Measurements from ENCODE around the gene SPOCK1. TPM values are rescaled to one million over a fixed set of nuclear protein-coding genes. Genes with fewer than 3 reads are reported as not detected.

The SPOCK1 gene
- total RNA-seq, 1 experiment from 2014 or later = 0.27 TPM

GRCh38 chr5:137352095-137352494 lies 147.0 kb downstream of the SPOCK1 start:
- H3K4me3 ChIP-seq (replicated peaks in 1 of 2; ENCODE audit: low read depth in 1 of 2, low read length in 2 of 2) = no peak overlapping the region
- no peaks in the 10 kb centered on the region for H4K20me1 ChIP-seq (ENCODE audit: insufficient read depth)
- RAD21 ChIA-PET (ENCODE audit: low non-redundant PET in 1 of 2, low total read pairs in 2 of 2, uncharacterized antibody in 2 of 2, unreplicated experiment in 2 of 2) = no interaction called here
- ATAC-seq (no peak), DNase-seq (ENCODE audit: low read depth, low spot score) (no peak)
- intact Hi-C loops (cut with micrococcal nuclease) = no loop called here
- H3K9me3 ChIP-seq (ENCODE audit: control insufficient read depth in 1 of 2, insufficient read depth in 1 of 2, low read depth in 1 of 2, low read length in 2 of 2) = no peaks in the 10 kb centered on the region
- H2AFZ ChIP-seq (ENCODE audit: low read depth, low read length, poor library complexity, severe bottlenecking) = no peak overlapping the region
- H3K27me3 ChIP-seq (ENCODE audit: insufficient read depth, low read length) = peaks cover 77% of the 10 kb centered on the region
- H3K4me2 ChIP-seq (ENCODE audit: low read length) = no peak overlapping the region
- H3K9ac ChIP-seq (ENCODE audit: low read length) = no peak overlapping the region
- TF ChIP-seq JUND (IDR thresholded peaks at IDR 0.05) (no peak), CBX3 (IDR thresholded peaks at IDR 0.05; ENCODE audit: low read depth) (no peak), REST (IDR thresholded peaks at IDR 0.05; ENCODE audit: low read depth) (no peak), ATF3 (IDR thresholded peaks at IDR 0.05) (no peak), YY1 (IDR thresholded peaks at IDR 0.05; ENCODE audit: extremely low read depth, insufficient replicate concordance, low read depth, low read length) (no peak), TCF7L2 (IDR thresholded peaks at IDR 0.05; ENCODE audit: borderline replicate concordance, extremely low read depth, insufficient read depth, insufficient read length) (no peak), POLR2A (IDR thresholded peaks at IDR 0.05; ENCODE audit: borderline replicate concordance, extremely low read depth, insufficient read depth, insufficient read length) (no peak)
- POLR2A ChIA-PET = no interaction called here
- H3K79me2 ChIP-seq (ENCODE audit: insufficient read depth, low read length) = no peaks in the 10 kb centered on the region
- H3K4me1 ChIP-seq (ENCODE audit: control insufficient read depth in 1 of 2, insufficient read depth in 2 of 2, low read length in 2 of 2) = no peaks in the 10 kb centered on the region
- CTCF ChIA-PET = no interaction called here
- no peak overlapping the region for H3K27ac ChIP-seq (ENCODE audit: low read depth, low read length)
- BruUV-seq (replicated peaks) = no TSS peak
- no peaks in the 10 kb centered on the region for H3K9me2 ChIP-seq (ENCODE audit: insufficient read depth)
- H3K36me3 ChIP-seq (ENCODE audit: control insufficient read depth in 1 of 2, insufficient read depth in 2 of 2, low read length in 2 of 2) = no peaks in the 10 kb centered on the region

All from HCT116 (cell line).